ENCODE results near the gene TMEM269. TPM values are rescaled to one million over a fixed set of nuclear protein-coding genes. Genes with fewer than 3 reads are reported as not detected.

TMEM269 gene
- total and polyA plus RNA-seq, 9 of the 15 experiments (the other 6 are each of a cell fraction or from before 2014, with no cell fraction given): 0.09 to 0.49 (median 0.21) TPM

DNA sequence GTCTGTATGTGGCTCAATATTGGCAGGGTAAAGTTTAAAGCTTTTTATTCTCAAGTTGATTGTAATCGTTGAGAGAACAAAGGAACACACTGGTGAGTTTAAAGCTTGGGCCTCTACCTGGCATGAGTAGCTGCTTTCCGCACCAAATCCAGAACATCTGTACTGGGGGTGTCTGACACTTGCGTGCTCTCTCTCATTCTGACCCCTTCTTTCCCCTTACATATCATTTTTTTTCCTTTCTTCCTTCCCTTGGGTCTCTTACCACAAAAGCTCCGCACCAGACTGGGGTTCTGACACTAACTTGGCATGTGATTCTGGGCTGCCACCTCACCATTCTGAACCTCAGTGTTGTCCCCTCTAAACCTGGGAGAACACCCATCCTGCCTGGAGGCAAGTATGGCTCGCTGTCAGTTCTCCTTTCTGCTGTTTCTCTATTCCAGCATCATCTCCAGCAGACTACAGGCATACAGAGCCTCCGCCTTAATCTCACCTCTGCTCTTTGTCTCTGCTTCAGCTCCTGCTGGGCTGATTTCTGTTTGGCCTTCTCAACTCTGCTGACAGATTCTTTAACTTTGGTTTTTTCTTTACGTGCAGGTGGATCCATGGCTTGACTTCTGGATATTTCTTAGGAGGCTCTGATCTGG, 31.3 kb downstream of the TMEM269 start (continued):
- TF ChIP-seq, protein P1, sequence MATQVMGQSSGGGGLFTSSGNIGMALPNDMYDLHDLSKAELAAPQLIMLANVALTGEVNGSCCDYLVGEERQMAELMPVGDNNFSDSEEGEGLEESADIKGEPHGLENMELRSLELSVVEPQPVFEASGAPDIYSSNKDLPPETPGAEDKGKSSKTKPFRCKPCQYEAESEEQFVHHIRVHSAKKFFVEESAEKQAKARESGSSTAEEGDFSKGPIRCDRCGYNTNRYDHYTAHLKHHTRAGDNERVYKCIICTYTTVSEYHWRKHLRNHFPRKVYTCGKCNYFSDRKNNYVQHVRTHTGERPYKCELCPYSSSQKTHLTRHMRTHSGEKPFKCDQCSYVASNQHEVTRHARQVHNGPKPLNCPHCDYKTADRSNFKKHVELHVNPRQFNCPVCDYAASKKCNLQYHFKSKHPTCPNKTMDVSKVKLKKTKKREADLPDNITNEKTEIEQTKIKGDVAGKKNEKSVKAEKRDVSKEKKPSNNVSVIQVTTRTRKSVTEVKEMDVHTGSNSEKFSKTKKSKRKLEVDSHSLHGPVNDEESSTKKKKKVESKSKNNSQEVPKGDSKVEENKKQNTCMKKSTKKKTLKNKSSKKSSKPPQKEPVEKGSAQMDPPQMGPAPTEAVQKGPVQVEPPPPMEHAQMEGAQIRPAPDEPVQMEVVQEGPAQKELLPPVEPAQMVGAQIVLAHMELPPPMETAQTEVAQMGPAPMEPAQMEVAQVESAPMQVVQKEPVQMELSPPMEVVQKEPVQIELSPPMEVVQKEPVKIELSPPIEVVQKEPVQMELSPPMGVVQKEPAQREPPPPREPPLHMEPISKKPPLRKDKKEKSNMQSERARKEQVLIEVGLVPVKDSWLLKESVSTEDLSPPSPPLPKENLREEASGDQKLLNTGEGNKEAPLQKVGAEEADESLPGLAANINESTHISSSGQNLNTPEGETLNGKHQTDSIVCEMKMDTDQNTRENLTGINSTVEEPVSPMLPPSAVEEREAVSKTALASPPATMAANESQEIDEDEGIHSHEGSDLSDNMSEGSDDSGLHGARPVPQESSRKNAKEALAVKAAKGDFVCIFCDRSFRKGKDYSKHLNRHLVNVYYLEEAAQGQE (IDR thresholded peaks at IDR 0.05; ENCODE audit: borderline replicate concordance): no peak
- TF ChIP-seq, protein P1 (CRISPR knock-in tag; IDR thresholded peaks at IDR 0.05; ENCODE audit: low read depth): no peak
- TF ChIP-seq, protein P2, sequence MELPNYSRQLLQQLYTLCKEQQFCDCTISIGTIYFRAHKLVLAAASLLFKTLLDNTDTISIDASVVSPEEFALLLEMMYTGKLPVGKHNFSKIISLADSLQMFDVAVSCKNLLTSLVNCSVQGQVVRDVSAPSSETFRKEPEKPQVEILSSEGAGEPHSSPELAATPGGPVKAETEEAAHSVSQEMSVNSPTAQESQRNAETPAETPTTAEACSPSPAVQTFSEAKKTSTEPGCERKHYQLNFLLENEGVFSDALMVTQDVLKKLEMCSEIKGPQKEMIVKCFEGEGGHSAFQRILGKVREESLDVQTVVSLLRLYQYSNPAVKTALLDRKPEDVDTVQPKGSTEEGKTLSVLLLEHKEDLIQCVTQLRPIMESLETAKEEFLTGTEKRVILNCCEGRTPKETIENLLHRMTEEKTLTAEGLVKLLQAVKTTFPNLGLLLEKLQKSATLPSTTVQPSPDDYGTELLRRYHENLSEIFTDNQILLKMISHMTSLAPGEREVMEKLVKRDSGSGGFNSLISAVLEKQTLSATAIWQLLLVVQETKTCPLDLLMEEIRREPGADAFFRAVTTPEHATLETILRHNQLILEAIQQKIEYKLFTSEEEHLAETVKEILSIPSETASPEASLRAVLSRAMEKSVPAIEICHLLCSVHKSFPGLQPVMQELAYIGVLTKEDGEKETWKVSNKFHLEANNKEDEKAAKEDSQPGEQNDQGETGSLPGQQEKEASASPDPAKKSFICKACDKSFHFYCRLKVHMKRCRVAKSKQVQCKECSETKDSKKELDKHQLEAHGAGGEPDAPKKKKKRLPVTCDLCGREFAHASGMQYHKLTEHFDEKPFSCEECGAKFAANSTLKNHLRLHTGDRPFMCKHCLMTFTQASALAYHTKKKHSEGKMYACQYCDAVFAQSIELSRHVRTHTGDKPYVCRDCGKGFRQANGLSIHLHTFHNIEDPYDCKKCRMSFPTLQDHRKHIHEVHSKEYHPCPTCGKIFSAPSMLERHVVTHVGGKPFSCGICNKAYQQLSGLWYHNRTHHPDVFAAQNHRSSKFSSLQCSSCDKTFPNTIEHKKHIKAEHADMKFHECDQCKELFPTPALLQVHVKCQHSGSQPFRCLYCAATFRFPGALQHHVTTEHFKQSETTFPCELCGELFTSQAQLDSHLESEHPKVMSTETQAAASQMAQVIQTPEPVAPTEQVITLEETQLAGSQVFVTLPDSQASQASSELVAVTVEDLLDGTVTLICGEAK (IDR thresholded peaks at IDR 0.05): 0 out of 2 replicates have a peak, but pooled peaks have one; percentile 20
- TF ChIP-seq, protein P2 (CRISPR knock-in tag; IDR thresholded peaks at IDR 0.05): no peak
- TF ChIP-seq, protein P3, sequence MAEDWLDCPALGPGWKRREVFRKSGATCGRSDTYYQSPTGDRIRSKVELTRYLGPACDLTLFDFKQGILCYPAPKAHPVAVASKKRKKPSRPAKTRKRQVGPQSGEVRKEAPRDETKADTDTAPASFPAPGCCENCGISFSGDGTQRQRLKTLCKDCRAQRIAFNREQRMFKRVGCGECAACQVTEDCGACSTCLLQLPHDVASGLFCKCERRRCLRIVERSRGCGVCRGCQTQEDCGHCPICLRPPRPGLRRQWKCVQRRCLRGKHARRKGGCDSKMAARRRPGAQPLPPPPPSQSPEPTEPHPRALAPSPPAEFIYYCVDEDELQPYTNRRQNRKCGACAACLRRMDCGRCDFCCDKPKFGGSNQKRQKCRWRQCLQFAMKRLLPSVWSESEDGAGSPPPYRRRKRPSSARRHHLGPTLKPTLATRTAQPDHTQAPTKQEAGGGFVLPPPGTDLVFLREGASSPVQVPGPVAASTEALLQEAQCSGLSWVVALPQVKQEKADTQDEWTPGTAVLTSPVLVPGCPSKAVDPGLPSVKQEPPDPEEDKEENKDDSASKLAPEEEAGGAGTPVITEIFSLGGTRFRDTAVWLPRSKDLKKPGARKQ (CRISPR knock-in tag; IDR thresholded peaks at IDR 0.05): no peak
- TF ChIP-seq, protein P4, sequence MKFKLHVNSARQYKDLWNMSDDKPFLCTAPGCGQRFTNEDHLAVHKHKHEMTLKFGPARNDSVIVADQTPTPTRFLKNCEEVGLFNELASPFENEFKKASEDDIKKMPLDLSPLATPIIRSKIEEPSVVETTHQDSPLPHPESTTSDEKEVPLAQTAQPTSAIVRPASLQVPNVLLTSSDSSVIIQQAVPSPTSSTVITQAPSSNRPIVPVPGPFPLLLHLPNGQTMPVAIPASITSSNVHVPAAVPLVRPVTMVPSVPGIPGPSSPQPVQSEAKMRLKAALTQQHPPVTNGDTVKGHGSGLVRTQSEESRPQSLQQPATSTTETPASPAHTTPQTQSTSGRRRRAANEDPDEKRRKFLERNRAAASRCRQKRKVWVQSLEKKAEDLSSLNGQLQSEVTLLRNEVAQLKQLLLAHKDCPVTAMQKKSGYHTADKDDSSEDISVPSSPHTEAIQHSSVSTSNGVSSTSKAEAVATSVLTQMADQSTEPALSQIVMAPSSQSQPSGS (CRISPR knock-in tag; IDR thresholded peaks at IDR 0.05): no peak
- no peak for TF ChIP-seq TARDBP (IDR thresholded peaks at IDR 0.05)
